Neural crest cell (in vitro differentiated cells): ENCODE results near the gene MED8. TPM values are rescaled to one million over a fixed set of nuclear protein-coding genes. Genes with fewer than 3 reads are reported as not detected.

Experiments used
- DNase-seq: peaks from one replicate; pipeline ENCODE4 v3.0.0; 2021; ENCODE audit warnings: low read depth, mixed read lengths, low spot score
- H3K27ac Mint-ChIP-seq: one replicate; pipeline ENCODE4 v1.8.0; 2021; ENCODE audit warnings: mild to moderate bottlenecking, mixed read lengths; ENCODE audit not compliant: unreplicated experiment
- H3K27me3 Mint-ChIP-seq: 2 replicates; pipeline ENCODE4 v1.8.0; 2021; ENCODE audit warnings: low read depth, mild to moderate bottlenecking, mixed read lengths
- H3K36me3 Mint-ChIP-seq: 2 replicates; pipeline ENCODE4 v1.8.0; 2021; ENCODE audit warnings: low read depth, mild to moderate bottlenecking, mixed read lengths
- H3K4me1 Mint-ChIP-seq: 2 replicates; pipeline ENCODE4 v1.8.0; 2021; ENCODE audit warnings: mixed read lengths
- H3K4me3 Mint-ChIP-seq: one replicate; pipeline ENCODE4 v1.8.0; 2021; ENCODE audit warnings: mild to moderate bottlenecking, mixed read lengths
- H3K9me3 Mint-ChIP-seq: 2 replicates; pipeline ENCODE4 v1.8.0; 2021; ENCODE audit warnings: mixed read lengths
- CTCF ChIP-seq: fragments of 200-600 bp; sonication (generic); conservative IDR thresholded peaks from 2 replicates; pipeline ENCODE4 v1.5.0; 2021; ENCODE audit warnings: antibody characterized with exemption, mild to moderate bottlenecking
- total RNA-seq: library from RNA; stranded (reverse); gene quantifications from 2 replicates; pipeline ENCODE4 v1.2.1, GENCODE V29; 2021

The MED8 gene
- total RNA-seq, 1 donor from 2014 or later: 33.9 TPM

DNA sequence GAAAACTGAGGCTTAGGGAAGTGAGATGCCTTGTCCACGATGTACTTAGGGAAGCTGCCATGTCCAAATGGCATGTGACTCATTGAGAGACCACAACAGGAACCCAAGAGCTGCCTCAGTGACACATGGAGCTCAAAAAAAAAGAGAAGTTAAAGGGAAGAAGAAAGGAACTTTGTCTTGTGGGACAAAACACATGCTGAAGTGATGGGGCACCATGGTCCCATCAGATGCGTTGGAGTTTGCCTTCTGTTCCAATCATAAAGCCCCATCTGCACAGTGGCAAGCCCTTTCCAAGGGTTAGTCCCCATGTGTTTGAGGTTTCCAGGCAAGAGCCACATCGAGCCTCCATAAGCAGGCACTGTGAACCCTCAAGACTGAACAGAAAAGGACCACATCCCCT lies 8.0 kb downstream of the MED8 start:
- Mint-ChIP-seq H3K36me3 (peaks cover 5% of the 10 kb centered on the region), H3K4me3 (peak overlapping the region; percentile 80), H3K27me3 (no peaks in the 10 kb centered on the region)

DNA sequence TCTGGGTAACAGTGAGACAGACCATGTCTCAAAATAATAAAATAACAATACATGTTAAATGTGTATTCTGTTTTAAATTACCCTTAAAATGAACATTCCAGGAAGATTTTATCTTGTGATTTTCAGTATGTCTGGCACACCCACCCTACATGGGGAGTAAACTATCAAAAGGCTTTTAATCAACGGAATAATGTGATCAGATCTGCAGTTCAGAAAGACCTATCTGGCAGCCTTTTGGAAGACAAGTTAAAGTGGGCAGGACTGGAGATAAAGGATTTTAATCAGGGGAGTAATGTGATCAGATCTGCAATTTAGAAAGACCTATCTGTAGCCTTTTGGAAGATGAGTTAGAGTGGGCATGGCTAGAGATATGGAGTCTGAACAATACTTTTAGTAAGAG lies 10.1 kb downstream of the MED8 start:
- peak overlapping the region; percentile 35 for H3K27ac Mint-ChIP-seq
- no peaks in the 10 kb centered on the region for H3K9me3 Mint-ChIP-seq
- H3K4me1 Mint-ChIP-seq: peaks cover 55% of the 10 kb centered on the region
- no peak for TF ChIP-seq CTCF
- H3K36me3 Mint-ChIP-seq: peaks cover 5% of the 10 kb centered on the region
- H3K27me3 Mint-ChIP-seq: no peaks in the 10 kb centered on the region
- DNase-seq: no peak
- H3K4me3 Mint-ChIP-seq: peak overlapping the region; percentile 10

More for the DNA sequence above, 8.0 kb downstream of the MED8 start:
- H3K9me3 Mint-ChIP-seq: no peaks in the 10 kb centered on the region
- DNase-seq: no peak
- H3K4me1 Mint-ChIP-seq: peaks cover 52% of the 10 kb centered on the region
- no peak for TF ChIP-seq CTCF
- H3K27ac Mint-ChIP-seq: peak overlapping the region; percentile 95

- Mint-ChIP-seq H3K36me3 (peaks cover 5% of the 10 kb centered on the region), H3K27me3 (no peaks in the 10 kb centered on the region), H3K4me3 (no peak overlapping the region), H3K27ac (no peak overlapping the region), H3K4me1 (peaks cover 50% of the 10 kb centered on the region), H3K9me3 (no peaks in the 10 kb centered on the region)
- DNase-seq: no peak
- no peak for TF ChIP-seq CTCF
These were observed 11.8 kb downstream of the MED8 start for GRCh38 chr1:43377831-43378230.

DNA sequence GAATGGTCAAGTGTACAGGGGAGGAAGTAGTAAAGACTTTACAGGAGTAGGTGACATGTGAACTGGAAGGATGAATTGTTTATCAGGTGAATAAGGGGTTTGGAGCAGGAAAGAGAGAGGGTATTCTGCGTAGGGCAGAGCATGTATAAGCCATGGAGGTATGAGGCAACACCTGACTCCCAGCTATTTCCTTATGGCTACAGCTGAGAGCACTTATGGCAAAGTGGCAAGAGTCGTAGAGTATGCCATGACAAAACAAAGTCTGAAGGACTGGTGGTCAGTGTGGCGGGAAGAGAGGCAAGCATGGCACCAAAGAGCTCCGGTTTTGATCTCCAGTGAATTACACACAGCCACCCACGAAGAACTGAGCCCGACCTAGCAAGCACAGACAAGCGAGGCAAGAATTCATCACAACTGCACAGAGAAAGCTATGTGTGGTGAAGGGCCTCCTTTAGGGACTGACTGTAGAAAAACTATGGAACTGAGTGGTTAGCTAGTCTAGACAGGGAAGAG lies 12.8 kb downstream of the MED8 start:
- Mint-ChIP-seq H3K4me1 (peaks cover 39% of the 10 kb centered on the region), H3K27ac (peak overlapping the region; percentile 43), H3K27me3 (no peaks in the 10 kb centered on the region), H3K36me3 (peaks cover 5% of the 10 kb centered on the region), H3K9me3 (no peaks in the 10 kb centered on the region), H3K4me3 (no peak overlapping the region)
- no peak for DNase-seq
- TF ChIP-seq CTCF: no peak

DNA sequence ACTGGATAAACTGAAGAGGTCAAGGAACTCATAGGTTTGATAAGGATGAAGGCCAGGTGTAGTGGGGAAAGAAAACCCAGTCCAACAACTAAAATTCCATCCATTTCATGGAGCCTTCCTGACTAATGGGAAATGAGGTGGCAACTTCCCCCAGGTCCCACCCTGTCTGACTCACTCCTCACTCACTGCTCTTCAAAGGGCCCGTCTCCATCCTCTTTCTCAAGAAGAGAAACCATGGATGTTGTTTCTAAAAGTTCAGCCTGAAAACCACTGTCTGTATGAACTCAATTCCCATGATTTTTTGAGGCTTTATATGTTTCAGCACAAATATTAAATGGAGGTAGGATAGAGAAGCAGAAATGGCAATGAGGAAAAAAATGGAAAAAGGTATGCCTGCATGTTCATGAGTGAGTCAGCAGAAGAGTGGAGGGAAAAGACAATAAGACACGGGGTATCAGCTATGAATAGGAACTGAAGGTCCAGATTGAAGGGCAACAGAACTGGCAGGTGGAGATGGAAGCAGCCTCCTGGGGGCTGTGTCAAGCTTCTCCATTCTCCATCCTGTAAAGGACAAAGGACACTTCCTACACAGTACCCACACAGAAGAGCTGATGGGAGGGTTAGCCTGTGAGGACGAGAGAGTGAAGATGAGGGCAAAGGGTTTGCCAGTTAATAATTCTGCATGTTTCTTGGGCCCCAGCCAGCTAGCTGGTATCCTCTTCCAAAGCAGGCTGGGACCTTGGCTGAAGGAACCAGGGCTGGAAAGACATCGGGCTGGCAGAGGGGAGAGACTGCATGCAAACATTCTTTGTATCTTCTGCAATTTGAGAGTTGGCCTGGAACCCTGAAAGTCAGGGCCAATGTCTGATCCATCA lies 16.3 kb downstream of the MED8 start:
- Mint-ChIP-seq H3K4me1 (peaks cover 24% of the 10 kb centered on the region), H3K9me3 (no peaks in the 10 kb centered on the region), H3K27ac (no peak overlapping the region), H3K36me3 (no peaks in the 10 kb centered on the region), H3K4me3 (no peak overlapping the region), H3K27me3 (no peaks in the 10 kb centered on the region)
- no peak for DNase-seq
- TF ChIP-seq CTCF: no peak
